CD14-positive monocyte (primary cell): Measurements from ENCODE around the gene NAPB. TPM values are rescaled to one million over a fixed set of nuclear protein-coding genes. Genes with fewer than 3 reads are reported as not detected.

Experiments used
- DNase-seq, 3 donors: peaks; one replicate each; pipeline ENCODE4 v3.0.0-alpha.2; 2011 to 2022
- H2AFZ ChIP-seq: 2 replicates; pipeline ENCODE4 v1.6.0; 2012; ENCODE audit warnings: mild to moderate bottlenecking, low read depth, low read length, inconsistent platforms; ENCODE audit not compliant: insufficient read depth, poor library complexity, severe bottlenecking
- H3K27ac ChIP-seq, 2 donors: 1 replicate in 1 of 2; 2 replicates in 1 of 2; pipeline ENCODE4 v1.5.1; 2012 to 2013; ENCODE audit warnings: low read length in 2 of 2, control low read depth in 1 of 2, inconsistent platforms in 1 of 2, low read depth in 1 of 2, mild to moderate bottlenecking in 1 of 2
- H3K27me3 ChIP-seq, 2 donors: one replicate each; pipeline versions ENCODE4 v1.6.0 to v1.6.1; 2011 to 2013; ENCODE audit warnings: low read length in 2 of 2; ENCODE audit not compliant: control insufficient read depth in 2 of 2, insufficient read depth in 2 of 2
- H3K36me3 ChIP-seq, 2 donors: replicated peaks in 1 of 2; 1 replicate in 1 of 2; 2 replicates in 1 of 2; pipeline versions ENCODE4 v1.5.1 to v1.6.1; 2012 to 2013; ENCODE audit warnings: low read length in 2 of 2, control low read depth in 1 of 2, inconsistent platforms in 1 of 2, mild to moderate bottlenecking in 1 of 2; ENCODE audit not compliant: insufficient read depth in 2 of 2, control insufficient read depth in 1 of 2
- H3K4me1 ChIP-seq, 2 donors: 1 replicate in 1 of 2; 2 replicates in 1 of 2; pipeline versions ENCODE4 v1.5.1 to v1.6.1; 2012 to 2013; ENCODE audit warnings: low read length in 2 of 2, control low read depth in 1 of 2, inconsistent platforms in 1 of 2, mild to moderate bottlenecking in 1 of 2, moderate library complexity in 1 of 2; ENCODE audit not compliant: insufficient read depth in 2 of 2, control insufficient read depth in 1 of 2
- H3K4me2 ChIP-seq: replicated peaks from 2 replicates; pipeline ENCODE3; 2012; ENCODE audit warnings: low read length, moderate library complexity, mild to moderate bottlenecking; ENCODE audit not compliant: poor library complexity, severe bottlenecking; ENCODE audit errors: extremely low read depth
- H3K4me3 ChIP-seq, 3 experiments: fragments of 200-600 bp in 1 of 3; sonication (generic) in 1 of 3; replicated peaks in 1 of 3; 1 replicate in 2 of 3; 2 replicates in 1 of 3; pipeline ENCODE4 v1.5.1; 2011 to 2013; ENCODE audit warnings: low read length in 3 of 3, mild to moderate bottlenecking in 3 of 3, control low read depth in 2 of 3, low read depth in 2 of 3, inconsistent platforms in 1 of 3, moderate library complexity in 1 of 3
- H3K79me2 ChIP-seq: 2 replicates; pipeline ENCODE4 v1.6.0; 2012; ENCODE audit warnings: mild to moderate bottlenecking, control low read depth, inconsistent platforms, low read length, moderate library complexity; ENCODE audit not compliant: insufficient read depth
- H3K9ac ChIP-seq: 2 replicates; pipeline ENCODE4 v1.6.0; 2017; ENCODE audit warnings: low read length, mild to moderate bottlenecking; ENCODE audit not compliant: insufficient read depth, poor library complexity, severe bottlenecking
- H3K9me3 ChIP-seq, 2 donors: replicated peaks in 1 of 2; 1 replicate in 1 of 2; 2 replicates in 1 of 2; pipeline versions ENCODE4 v1.5.1 to v1.6.1; 2012 to 2013; ENCODE audit warnings: low read length in 2 of 2, control low read depth in 1 of 2; ENCODE audit not compliant: control insufficient read depth in 1 of 2, insufficient read depth in 1 of 2
- H4K20me1 ChIP-seq: 2 replicates; pipeline ENCODE4 v1.6.0; 2012; ENCODE audit warnings: mild to moderate bottlenecking, low read length, control low read depth, moderate library complexity; ENCODE audit not compliant: insufficient read depth
- H3K27ac Mint-ChIP-seq, 7 donors: one replicate each; pipeline ENCODE4 v1.8.0; 2020; ENCODE audit warnings: mild to moderate bottlenecking in 7 of 7, mixed read lengths in 7 of 7, moderate library complexity in 6 of 7, inconsistent platforms in 2 of 7
- H3K27me3 Mint-ChIP-seq, 3 donors: one replicate each; pipeline ENCODE4 v1.8.0; 2021 to 2022; ENCODE audit warnings: low read depth in 3 of 3, mild to moderate bottlenecking in 3 of 3, mixed read lengths in 3 of 3, moderate library complexity in 3 of 3, inconsistent platforms in 1 of 3
- H3K36me3 Mint-ChIP-seq, 2 donors: one replicate each; pipeline ENCODE4 v1.8.0; 2020; ENCODE audit warnings: mixed read lengths in 2 of 2, inconsistent platforms in 1 of 2, mild to moderate bottlenecking in 1 of 2
- H3K4me1 Mint-ChIP-seq: one replicate; pipeline ENCODE4 v1.8.0; 2020; ENCODE audit warnings: mild to moderate bottlenecking, mixed read lengths
- H3K4me3 Mint-ChIP-seq, 2 donors: one replicate each; pipeline ENCODE4 v1.8.0; 2020; ENCODE audit warnings: mild to moderate bottlenecking in 2 of 2, mixed read lengths in 2 of 2, moderate library complexity in 1 of 2
- H3K9me3 Mint-ChIP-seq, 7 donors: one replicate each; pipeline ENCODE4 v1.8.0; 2020 to 2022; ENCODE audit warnings: mixed read lengths in 7 of 7, mild to moderate bottlenecking in 6 of 7, moderate library complexity in 6 of 7, inconsistent platforms in 2 of 7
- CTCF ChIP-seq: fragments of 200-600 bp; IDR thresholded peaks from one replicate; pipeline ENCODE4 v1.8.0; 2022; ENCODE audit warnings: antibody characterized with exemption, mild to moderate bottlenecking
- WGBS: methylation state at CpG from one replicate; pipeline ENCODE4 v1.1.5; 2013; ENCODE audit warnings: missing lambda C conversion rate; ENCODE audit not compliant: insufficient coverage; 5-methylcytosine and 5-hydroxymethylcytosine counted together
- intact Hi-C, 2 donors: fragments of 100-400 bp; cut with micrococcal nuclease; formaldehyde crosslinking; loops; one replicate each; pipeline versions ENCODE4 v1.15.0 to v1.15.1; 2023
- polyA plus RNA-seq, 3 donors: library from polyadenylated mRNA; depleted of rRNA in 1 of 3; unstranded in 2 of 3; stranded (reverse) in 1 of 3; fragments of 300-500 nt in 2 of 3; fragments of >200 nt in 1 of 3; fragmentation: Illumina TruSeq in 2 of 3; gene quantifications; 1 replicate in 2 of 3; 2 replicates in 1 of 3; pipeline ENCODE4 v1.2.3, GENCODE V29; 2012 to 2021

Gene NAPB
- polyA plus RNA-seq, 3 donors = 2.4 to 6.3 (median 2.6) TPM

GRCh38 chr20:23456873-23457272, 35.6 kb upstream of the NAPB start:
- intact Hi-C loops = no loop called here
- H3K27me3 Mint-ChIP-seq = peaks cover 2 to 6% (median 2%) of the 10 kb centered on the region in 3 donors
- no peaks in the 10 kb centered on the region for H3K36me3 Mint-ChIP-seq
- no peaks in the 10 kb centered on the region for H3K36me3 ChIP-seq
- TF ChIP-seq CTCF = no peak
- no peaks in the 10 kb centered on the region for H3K79me2 ChIP-seq
- H3K27ac ChIP-seq = no peak overlapping the region
- H4K20me1 ChIP-seq = no peaks in the 10 kb centered on the region
- H3K4me1 ChIP-seq = no peaks in the 10 kb centered on the region
- H2AFZ ChIP-seq = no peak overlapping the region
- no peak overlapping the region for H3K9ac ChIP-seq
- no peak overlapping the region for H3K4me2 ChIP-seq
- peaks cover 0 to 4% (median 0%) of the 10 kb centered on the region in 7 donors for H3K9me3 Mint-ChIP-seq
- H3K4me3 Mint-ChIP-seq = no peak overlapping the region
- WGBS = 35% methylated on average over 2 of the region's 7 CpGs
- DNase-seq = no peak
- H3K27ac Mint-ChIP-seq = no peak overlapping the region
- peaks cover 11% of the 10 kb centered on the region for H3K4me1 Mint-ChIP-seq
- no peak overlapping the region for H3K4me3 ChIP-seq
- H3K27me3 ChIP-seq = no peaks in the 10 kb centered on the region
- H3K9me3 ChIP-seq = no peaks in the 10 kb centered on the region

GRCh38 chr20:23456409-23456808, 35.1 kb upstream of the NAPB start:
- no peak for TF ChIP-seq CTCF
- Histone ChIP-seq H3K27me3 (no peaks in the 10 kb centered on the region), H3K4me3 (no peak overlapping the region), H3K9ac (no peak overlapping the region), H3K4me2 (no peak overlapping the region), H3K27ac (no peak overlapping the region), H3K4me1 (no peaks in the 10 kb centered on the region), H2AFZ (no peak overlapping the region), H3K36me3 (no peaks in the 10 kb centered on the region), H3K9me3 (no peaks in the 10 kb centered on the region), H4K20me1 (no peaks in the 10 kb centered on the region), H3K79me2 (no peaks in the 10 kb centered on the region)
- H3K4me1 Mint-ChIP-seq = peaks cover 11% of the 10 kb centered on the region
- peaks cover 2 to 6% (median 2%) of the 10 kb centered on the region in 3 donors for H3K27me3 Mint-ChIP-seq
- peaks cover 0 to 4% (median 0%) of the 10 kb centered on the region in 7 donors for H3K9me3 Mint-ChIP-seq
- intact Hi-C loops = no loop called here
- DNase-seq = no peak
- WGBS = 13% methylated on average over 2 of the region's 3 CpGs
- H3K27ac Mint-ChIP-seq = no peak overlapping the region
- no peak overlapping the region for H3K4me3 Mint-ChIP-seq
- H3K36me3 Mint-ChIP-seq = no peaks in the 10 kb centered on the region
